ENCODE data around the gene HK2. TPM values are rescaled to one million over a fixed set of nuclear protein-coding genes. Genes with fewer than 3 reads are reported as not detected.
"Not testable (repeated sequence)": the region's sequence is repeated elsewhere in the genome, so short reads cannot be mapped to it uniquely, and the experiment has no call there.

The HK2 gene
- total RNA-seq, 2 experiments from 2014 or later, result 32.2 to 45.8 TPM

DNA sequence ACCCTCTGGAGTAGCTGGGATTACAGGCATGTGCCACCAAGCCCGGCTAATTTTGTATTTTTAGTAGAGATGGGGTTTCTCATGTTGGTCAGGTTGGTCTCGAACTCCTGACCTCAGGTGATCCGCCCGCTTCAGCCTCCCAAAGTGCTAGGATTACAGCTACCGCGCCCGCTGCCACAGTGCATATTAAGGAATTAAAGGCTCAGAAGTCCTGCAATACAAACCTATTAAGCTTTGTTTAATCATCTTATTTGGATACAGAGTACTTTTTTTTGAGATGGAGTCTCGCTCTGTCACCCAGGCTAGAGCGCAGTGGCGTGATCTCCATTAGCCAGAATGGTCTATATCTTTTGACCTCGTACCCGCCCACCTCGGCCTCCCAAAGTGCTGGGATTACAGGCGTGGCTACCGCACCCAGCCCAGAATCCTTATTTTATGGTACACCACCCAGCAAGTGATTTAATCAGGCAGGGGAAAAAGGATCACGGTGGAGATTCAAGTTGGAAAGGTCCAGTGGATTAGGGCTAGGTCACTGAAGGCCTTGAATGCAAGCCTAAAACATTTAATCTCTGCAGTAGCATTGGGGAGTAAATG lies 21.3 kb downstream of the HK2 start:
- H3K27me3 Mint-ChIP-seq; ATAC-seq; DNase-seq; H3K4me3 Mint-ChIP-seq; H3K9me3 Mint-ChIP-seq (ENCODE audit: low read depth); CTCF ChIA-PET; H3K27ac Mint-ChIP-seq: not testable (repeated sequence)
- H3K36me3 Mint-ChIP-seq, result peaks cover 16% of the 10 kb centered on the region
- H3K4me1 Mint-ChIP-seq, result peaks cover 15% of the 10 kb centered on the region

DNA sequence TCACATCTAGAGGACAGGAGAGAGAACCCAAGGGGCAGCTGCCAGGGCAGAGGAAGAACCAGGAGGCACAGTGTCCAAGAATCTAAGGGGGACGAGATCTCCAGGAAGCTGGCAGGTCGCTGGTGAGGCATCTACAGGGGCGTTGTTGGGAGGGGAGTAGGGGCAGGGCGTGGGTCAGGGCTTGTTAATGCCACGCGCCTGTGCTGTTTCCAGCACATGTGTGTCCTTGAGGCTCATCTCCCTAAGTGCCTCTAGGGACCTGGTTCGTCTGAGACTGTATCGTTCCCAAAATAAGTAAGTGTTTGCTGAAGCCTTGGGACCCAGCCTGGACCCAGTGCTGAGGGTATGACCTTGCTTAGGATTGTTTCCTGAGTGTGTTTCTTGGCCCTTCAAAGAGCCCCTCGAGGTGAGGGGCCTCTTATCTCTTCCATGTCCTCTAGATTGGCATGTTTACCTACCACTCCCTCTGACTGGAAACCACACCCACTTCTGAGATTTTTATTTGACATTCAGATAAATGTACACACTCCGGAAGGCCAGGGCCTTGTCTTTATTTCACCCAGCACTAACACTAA lies 22.2 kb downstream of the HK2 start:
- Mint-ChIP-seq H3K4me1 (peaks cover 10% of the 10 kb centered on the region), H3K9me3 (ENCODE audit: low read depth) (no peaks in the 10 kb centered on the region), H3K27me3 (no peaks in the 10 kb centered on the region), H3K36me3 (peaks cover 16% of the 10 kb centered on the region), H3K27ac (no peak overlapping the region), H3K4me3 (no peak overlapping the region)
- ATAC-seq, result no peak
- CTCF ChIA-PET, result interaction anchor here (2.2 kb wide), 1 partner anchor 141 kb away, joined by 8 read pairs; no protein-coding TSS in a partner anchor
- DNase-seq, result no peak

DNA sequence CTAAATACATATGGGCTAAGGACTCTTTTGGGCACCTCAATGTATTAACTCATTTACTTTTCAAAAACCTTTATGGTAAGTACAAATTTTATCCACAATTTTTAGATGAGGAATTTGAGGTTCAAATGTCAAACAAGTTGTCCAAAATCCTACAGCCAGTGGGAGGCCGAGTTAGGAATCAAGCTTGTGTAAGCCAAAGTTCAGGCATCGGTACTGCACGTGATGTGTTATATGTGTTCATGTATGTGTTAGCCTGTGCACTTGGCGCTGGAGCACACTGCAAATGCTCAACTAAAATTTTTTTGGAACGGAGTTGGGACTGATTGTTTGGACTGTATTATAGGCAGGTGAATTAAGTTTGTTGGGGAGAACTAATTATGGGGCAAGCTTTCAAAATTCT lies 22.7 kb downstream of the HK2 start:
- CTCF ChIA-PET, result interaction anchor here (2.2 kb wide), 1 partner anchor 142 kb away, joined by 8 read pairs; no protein-coding TSS in a partner anchor
- Mint-ChIP-seq H3K4me3 (no peak overlapping the region), H3K27me3 (no peaks in the 10 kb centered on the region), H3K36me3 (peaks cover 16% of the 10 kb centered on the region), H3K4me1 (peaks cover 8% of the 10 kb centered on the region), H3K27ac (no peak overlapping the region), H3K9me3 (ENCODE audit: low read depth) (no peaks in the 10 kb centered on the region)
- DNase-seq (no peak), ATAC-seq (no peak)

DNA sequence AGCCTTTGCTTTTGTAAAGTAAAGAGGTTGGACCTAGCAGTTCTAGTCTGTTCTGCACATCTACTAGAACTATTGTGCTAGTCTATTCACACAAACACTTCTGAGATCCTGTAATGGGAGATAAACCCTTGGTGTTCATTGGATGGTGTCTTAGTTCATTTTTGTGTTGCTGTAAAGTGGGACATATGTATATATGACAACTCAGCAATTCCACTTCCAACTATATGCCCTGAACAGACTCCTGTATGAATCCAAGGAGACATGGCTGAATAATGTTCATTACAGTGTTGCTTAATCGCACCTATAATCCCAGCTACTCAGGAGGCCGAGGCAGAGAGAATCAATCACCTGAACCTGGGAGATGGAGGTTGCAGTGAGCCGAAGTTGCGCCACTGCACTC lies 23.3 kb downstream of the HK2 start:
- H3K36me3 Mint-ChIP-seq, result peaks cover 16% of the 10 kb centered on the region
- H3K27ac Mint-ChIP-seq, result no peak overlapping the region
- no peak overlapping the region for H3K4me3 Mint-ChIP-seq
- H3K27me3 Mint-ChIP-seq, result no peaks in the 10 kb centered on the region
- ATAC-seq (no peak), DNase-seq (no peak)
- H3K4me1 Mint-ChIP-seq, result peaks cover 8% of the 10 kb centered on the region
- CTCF ChIA-PET, result interaction anchor here (2.2 kb wide), 1 partner anchor 142 kb away, joined by 8 read pairs; no protein-coding TSS in a partner anchor
- H3K9me3 Mint-ChIP-seq (ENCODE audit: low read depth), result no peaks in the 10 kb centered on the region

DNA sequence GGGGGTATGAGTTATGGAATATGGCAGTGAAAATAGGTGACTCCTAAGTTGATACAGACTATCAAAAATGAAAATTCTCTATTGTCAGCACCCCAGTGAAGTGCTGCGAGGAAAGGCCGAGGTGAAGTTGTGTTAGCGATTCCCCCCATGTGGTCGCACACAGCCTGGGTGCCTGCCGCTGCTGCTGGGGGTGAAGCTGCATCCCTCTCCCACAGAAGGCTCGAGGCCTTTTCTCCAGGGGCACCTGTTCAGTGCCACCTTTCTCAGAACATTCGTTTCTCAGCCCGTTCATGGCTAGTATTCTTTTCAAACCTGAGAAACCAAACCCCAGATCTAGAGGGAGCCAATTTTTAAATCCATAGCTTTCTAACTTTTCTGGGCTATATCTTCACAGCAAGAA lies 23.8 kb downstream of the HK2 start:
- ATAC-seq, result no peak
- CTCF ChIA-PET, result interaction anchor here (0.8 to 2.2 kb wide), 3 partner anchors 19 to 143 kb away, joined by 3 to 8 read pairs (median 4); no protein-coding TSS in a partner anchor
- Mint-ChIP-seq H3K27ac (no peak overlapping the region), H3K36me3 (peaks cover 16% of the 10 kb centered on the region), H3K27me3 (no peaks in the 10 kb centered on the region), H3K9me3 (ENCODE audit: low read depth) (no peaks in the 10 kb centered on the region), H3K4me1 (peaks cover 9% of the 10 kb centered on the region), H3K4me3 (no peak overlapping the region)
- no peak for DNase-seq

DNA sequence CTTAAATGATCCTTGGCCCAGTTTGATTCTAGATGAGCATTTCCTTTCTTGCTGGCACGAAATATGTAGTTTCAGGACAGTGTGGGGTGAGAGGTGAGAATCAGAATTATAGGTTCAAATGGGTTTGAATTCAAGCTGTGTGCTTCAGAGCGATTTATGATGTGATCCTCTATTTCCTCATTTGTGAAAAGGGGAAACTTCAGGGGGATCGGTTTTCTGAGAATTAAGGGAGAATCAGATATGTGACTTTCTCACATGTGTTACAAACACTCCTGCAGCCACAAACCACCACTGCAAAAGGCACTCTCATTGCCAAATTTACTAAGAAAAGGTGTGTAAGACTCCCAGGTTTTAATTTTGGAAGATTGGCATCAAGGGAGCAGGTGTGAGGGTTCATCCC lies 24.4 kb downstream of the HK2 start:
- Mint-ChIP-seq H3K36me3 (peaks cover 16% of the 10 kb centered on the region), H3K4me1 (peaks cover 11% of the 10 kb centered on the region), H3K4me3 (no peak overlapping the region), H3K27ac (peak overlapping the region; percentile 29), H3K9me3 (ENCODE audit: low read depth) (no peaks in the 10 kb centered on the region), H3K27me3 (no peaks in the 10 kb centered on the region)
- CTCF ChIA-PET, result interaction anchor here (0.8 to 2.2 kb wide), 3 partner anchors 19 to 143 kb away, joined by 3 to 8 read pairs (median 4); no protein-coding TSS in a partner anchor
- ATAC-seq (no peak), DNase-seq (no peak)

DNA sequence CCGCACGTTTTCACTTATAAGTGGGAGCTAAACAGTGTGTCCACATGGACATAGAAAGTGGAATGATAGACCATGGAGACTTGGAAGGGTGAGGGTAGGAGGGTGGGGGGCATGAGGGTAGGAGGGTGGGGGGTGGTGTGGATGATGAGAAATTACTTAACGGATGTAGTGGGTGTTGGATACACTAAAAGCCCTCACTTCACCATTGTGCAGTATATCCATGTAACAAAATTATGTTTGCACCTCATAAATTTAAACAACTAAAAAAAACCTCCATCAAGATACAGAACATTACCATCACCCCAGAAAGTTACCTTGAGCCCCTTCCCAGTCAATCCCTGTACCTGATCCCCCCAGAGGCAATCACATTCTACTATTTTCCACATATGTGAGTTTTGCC lies 26.2 kb downstream of the HK2 start:
- Mint-ChIP-seq H3K36me3 (peaks cover 12% of the 10 kb centered on the region), H3K27ac (no peak overlapping the region), H3K4me3 (no peak overlapping the region), H3K27me3 (no peaks in the 10 kb centered on the region), H3K4me1 (peaks cover 15% of the 10 kb centered on the region), H3K9me3 (ENCODE audit: low read depth) (no peaks in the 10 kb centered on the region)
- CTCF ChIA-PET, result no interaction called here
- DNase-seq (no peak), ATAC-seq (no peak)

DNA sequence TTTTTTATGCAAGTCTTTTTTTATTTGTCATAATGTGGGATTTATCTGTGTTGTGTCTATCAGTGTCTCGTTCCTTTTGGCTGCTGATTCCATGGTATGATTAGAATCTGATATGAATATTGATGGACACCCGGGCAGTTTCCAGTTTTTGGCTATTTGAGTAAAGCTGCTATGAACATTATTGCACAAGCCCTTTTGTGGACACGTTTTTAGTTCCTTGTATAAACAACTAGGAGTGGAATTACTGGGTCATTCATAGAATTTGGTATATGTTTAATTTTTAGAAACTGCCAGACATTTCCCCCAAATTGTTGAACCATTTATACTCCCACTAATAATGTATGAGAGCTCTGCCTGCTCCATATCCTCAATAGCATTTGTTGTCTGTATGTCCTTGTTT lies 26.6 kb downstream of the HK2 start:
- Mint-ChIP-seq H3K9me3 (ENCODE audit: low read depth) (no peaks in the 10 kb centered on the region), H3K27me3 (no peaks in the 10 kb centered on the region), H3K4me1 (peaks cover 15% of the 10 kb centered on the region), H3K27ac (no peak overlapping the region), H3K36me3 (peaks cover 9% of the 10 kb centered on the region), H3K4me3 (no peak overlapping the region)
- DNase-seq, result no peak
- ATAC-seq, result no peak
- CTCF ChIA-PET, result no interaction called here

DNA sequence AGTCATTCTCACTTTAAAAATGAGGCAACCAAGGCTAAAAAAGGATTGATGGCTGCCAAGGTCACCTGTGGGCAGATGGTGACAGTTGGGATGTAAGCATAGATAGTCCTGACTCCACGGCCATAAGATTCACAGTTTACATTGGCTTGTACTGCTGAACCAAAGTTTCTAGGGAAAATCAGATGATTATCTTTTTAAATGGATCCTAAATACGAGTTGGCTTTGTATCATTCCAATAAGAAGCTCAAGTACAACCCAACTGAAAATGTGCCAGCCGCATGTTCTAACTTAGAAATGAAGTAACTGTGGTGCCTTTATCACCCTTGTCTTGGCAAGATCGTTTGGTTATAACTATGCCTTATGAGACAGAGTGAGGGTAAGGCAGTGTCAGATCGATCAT lies 27.6 kb downstream of the HK2 start:
- DNase-seq (no peak), ATAC-seq (no peak)
- H3K4me3 Mint-ChIP-seq, result no peak overlapping the region
- H3K9me3 Mint-ChIP-seq (ENCODE audit: low read depth), result no peaks in the 10 kb centered on the region
- peaks cover 26% of the 10 kb centered on the region for H3K4me1 Mint-ChIP-seq
- peaks cover 5% of the 10 kb centered on the region for H3K36me3 Mint-ChIP-seq
- CTCF ChIA-PET, result no interaction called here
- no peak overlapping the region for H3K27ac Mint-ChIP-seq
- no peaks in the 10 kb centered on the region for H3K27me3 Mint-ChIP-seq

DNA sequence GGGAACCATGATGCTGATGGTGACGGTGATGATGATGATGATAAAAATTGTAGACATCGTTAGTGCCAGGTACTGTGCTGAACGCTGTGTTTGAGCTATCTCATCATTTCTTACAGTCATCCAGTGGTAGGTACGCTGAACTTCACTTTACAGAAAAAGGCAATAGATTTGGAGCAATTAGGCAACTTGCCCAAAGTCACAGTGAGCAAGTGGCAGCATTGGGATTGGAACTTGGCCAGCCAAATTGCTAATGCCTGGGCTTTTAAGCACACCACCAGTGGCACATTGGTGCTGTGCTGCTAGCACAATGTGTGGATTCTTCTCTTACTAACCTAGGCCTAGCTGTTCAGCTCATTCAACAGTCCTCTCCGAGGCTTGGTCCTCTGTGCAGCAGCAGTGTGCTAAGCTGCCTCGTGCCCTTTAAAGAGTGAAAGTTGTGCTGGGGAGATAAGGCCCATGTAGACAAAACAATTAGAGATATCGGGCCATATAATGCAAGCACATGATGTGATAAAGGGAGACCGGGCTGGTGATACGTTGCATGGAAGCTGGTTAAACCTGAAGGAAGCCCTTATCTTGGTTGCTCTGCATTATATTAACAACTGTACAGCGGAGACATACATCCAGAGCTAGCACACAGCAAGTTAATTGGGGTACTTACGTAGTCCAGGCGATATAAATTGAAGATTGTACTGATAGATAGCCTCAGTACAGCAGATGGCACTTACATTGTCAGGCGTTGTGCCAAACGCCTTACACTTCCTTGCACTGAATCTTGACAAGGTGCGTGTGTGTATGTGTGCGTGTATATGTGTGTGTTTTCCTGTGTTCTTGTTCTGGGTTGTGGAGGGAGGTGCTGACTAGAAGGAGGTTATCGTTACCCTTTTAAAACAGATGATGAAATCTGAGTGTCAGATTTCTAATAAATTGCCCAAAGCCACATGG lies 28.4 kb downstream of the HK2 start:
- no peaks in the 10 kb centered on the region for H3K9me3 Mint-ChIP-seq (ENCODE audit: low read depth)
- peaks cover 25% of the 10 kb centered on the region for H3K4me1 Mint-ChIP-seq
- H3K27ac Mint-ChIP-seq, result no peak overlapping the region
- peaks cover 5% of the 10 kb centered on the region for H3K36me3 Mint-ChIP-seq
- CTCF ChIA-PET, result interaction anchor here (1.2 kb wide), 1 partner anchor 26 kb away, joined by 3 read pairs; no protein-coding TSS in a partner anchor
- H3K27me3 Mint-ChIP-seq, result no peaks in the 10 kb centered on the region
- DNase-seq, result no peak
- ATAC-seq, result no peak
- H3K4me3 Mint-ChIP-seq, result no peak overlapping the region

DNA sequence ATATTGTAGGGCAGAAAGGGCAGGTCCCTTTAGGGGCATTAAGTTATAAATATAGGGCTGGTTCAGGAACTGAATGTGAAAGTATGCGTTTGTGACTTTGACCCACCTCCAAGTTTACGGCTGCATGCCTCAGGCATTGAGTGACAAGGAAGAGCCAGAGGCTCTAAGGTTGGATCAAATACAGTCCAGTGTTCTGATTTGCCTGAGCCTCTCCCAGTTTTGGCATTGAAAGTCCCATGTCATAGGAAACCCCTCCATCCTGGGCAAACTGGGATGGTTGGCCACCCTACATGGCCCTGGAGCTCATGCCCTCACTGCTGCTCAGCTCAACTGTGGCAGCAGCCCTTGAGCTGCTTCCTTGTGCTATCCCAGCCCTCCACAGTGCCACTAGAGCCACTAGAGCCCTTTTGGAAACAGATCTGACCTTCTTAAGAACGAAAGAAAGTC lies 29.9 kb downstream of the HK2 start:
- Mint-ChIP-seq H3K4me3 (no peak overlapping the region), H3K27ac (no peak overlapping the region), H3K27me3 (no peaks in the 10 kb centered on the region), H3K36me3 (peaks cover 10% of the 10 kb centered on the region), H3K4me1 (peaks cover 32% of the 10 kb centered on the region), H3K9me3 (ENCODE audit: low read depth) (no peaks in the 10 kb centered on the region)
- DNase-seq, result no peak
- CTCF ChIA-PET, result interaction anchor here (0.6 to 1.2 kb wide), 2 partner anchors 12 to 27 kb away, joined by 3 read pairs; no protein-coding TSS in a partner anchor
- no peak for ATAC-seq

DNA sequence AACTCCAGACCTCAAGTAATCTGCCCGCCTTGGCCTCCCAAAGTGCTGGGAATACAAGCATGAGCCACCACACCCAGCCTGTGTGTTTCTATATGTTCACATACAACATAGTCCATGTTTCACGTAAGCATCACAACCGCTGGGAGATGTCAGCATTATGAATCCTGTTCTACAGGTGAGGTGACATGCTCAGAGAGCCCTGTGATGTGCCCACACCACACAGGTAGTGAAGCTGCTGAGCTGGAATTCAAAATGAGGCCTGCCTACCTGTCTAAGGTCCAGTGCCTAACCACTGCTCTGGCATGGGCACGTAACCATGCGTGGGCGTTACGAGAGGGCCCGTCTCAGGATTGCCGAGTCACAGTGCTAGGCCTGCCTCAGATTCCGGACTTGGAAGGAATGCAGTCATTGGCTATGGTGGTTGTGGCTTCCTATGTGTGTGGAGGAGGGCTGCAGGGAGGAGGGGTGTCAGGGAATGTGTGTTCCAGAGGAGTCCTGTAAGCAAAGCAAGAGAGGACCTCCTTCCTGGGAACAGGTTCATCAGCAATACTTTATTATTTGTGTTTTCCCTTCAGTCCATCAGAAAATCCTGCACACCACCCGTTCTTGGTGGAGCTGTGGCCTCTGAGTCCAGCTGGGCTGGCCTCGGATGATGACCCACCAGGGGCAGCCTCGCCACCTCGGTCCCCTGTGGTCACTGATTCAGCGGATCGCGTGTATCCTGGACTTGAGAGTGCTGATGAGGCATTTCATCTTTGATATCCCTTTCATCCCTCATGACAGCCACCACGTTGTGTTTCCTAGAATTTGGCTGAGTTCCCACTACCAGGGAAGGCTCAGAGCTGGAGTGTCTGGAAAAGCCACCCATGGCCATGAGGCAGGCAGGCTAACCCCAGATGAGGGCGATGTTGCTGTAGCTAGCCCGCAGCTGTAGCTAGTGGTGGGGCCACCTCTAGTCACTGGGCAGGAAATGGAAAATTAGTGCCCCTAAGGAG lies 31.1 kb downstream of the HK2 start:
- Mint-ChIP-seq H3K27ac (no peak overlapping the region), H3K36me3 (peaks cover 11% of the 10 kb centered on the region)

More for the DNA sequence above, 31.1 kb downstream of the HK2 start:
- CTCF ChIA-PET, result interaction anchor here (1.0 kb wide), 1 partner anchor 12 kb away, joined by 5 read pairs; no protein-coding TSS in a partner anchor
- Mint-ChIP-seq H3K4me3 (no peak overlapping the region), H3K9me3 (ENCODE audit: low read depth) (no peaks in the 10 kb centered on the region), H3K4me1 (peaks cover 32% of the 10 kb centered on the region), H3K27me3 (no peaks in the 10 kb centered on the region)
- no peak for ATAC-seq
- DNase-seq, result no peak
